ENCODE data around the gene SYT14.
"Not testable (repeated sequence)": the region's sequence is repeated elsewhere in the genome, so short reads cannot be mapped to it uniquely, and the experiment has no call there.

SYT14 gene

DNA sequence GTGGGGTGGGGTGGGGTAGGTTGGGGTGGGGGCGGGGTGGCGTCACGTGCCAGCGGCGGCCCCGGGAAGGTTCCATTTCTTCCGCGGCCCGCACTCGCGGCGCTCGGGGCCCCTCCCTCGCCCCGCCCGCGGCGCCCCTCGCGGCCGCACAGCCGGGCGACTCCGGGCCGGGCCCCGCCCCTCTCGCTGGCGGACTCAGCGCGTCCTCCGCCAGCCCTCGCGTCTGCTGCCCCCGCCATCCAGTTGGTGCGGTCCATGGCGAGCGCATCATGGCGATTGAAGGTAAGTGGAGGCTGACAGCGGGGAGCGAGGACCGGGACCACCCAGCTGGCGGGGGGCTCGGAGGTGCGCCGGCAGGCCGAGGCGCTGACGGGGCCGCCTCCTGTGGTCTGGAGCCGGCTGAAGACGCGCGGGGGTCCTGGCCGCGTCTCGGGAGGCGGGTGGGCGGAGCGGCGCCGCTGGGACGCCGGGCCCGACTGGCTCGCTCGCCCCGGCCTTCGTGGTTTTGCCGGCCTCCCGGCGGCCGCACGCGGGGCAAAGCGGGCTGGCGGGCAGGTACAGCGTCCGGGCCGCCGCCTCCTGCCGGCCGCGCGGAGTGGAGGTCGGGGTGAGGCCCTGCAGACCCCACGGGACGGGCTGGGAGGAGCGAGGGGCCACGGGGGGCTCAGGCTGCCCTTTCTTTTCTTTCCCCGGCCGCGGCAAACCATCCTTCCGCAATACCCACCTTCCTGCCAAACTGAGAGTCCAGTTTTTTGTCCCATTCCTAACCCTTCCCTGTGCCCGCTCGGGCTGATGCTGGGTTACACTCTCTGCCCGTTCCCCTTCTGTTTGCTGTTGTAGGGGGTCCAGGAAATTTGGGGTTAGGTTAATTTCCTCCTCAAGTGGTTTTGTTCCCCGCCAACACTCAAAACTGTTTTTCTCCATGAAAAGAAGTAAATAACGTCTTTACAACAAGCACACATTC, at the start of gene SYT14:
Gene SYT14 (plus strand): TSS at position 222 of the 964 bp plus-strand sequence. CDS start 48 bp downstream, at position 270.
- DNase-seq (ENCODE audit: low read depth) = no peak

GRCh38 chr1:209888291-209889076, 49.5 kb upstream of the SYT14 start:
- DNase-seq (ENCODE audit: low read depth) = not testable (repeated sequence)

DNA sequence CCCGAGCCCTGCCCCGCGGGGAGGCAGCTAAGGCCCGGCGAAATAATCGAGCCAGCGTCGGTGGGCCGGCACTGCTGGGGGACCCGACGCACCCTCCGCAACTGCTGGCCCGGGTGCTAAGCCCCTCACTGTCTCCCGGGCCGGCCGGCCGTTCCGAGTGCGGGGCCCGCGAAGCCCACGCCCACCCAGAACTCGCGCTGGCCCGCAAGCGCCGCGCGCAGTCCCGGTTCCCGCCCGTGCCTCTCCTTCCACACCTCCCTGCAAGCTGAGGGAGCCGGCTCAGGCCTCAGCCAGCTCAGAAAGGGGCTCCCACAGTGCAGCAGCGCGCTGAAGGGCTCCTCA, 49.0 kb upstream of the SYT14 start:
- DNase-seq (ENCODE audit: low read depth) = no peak

DNA sequence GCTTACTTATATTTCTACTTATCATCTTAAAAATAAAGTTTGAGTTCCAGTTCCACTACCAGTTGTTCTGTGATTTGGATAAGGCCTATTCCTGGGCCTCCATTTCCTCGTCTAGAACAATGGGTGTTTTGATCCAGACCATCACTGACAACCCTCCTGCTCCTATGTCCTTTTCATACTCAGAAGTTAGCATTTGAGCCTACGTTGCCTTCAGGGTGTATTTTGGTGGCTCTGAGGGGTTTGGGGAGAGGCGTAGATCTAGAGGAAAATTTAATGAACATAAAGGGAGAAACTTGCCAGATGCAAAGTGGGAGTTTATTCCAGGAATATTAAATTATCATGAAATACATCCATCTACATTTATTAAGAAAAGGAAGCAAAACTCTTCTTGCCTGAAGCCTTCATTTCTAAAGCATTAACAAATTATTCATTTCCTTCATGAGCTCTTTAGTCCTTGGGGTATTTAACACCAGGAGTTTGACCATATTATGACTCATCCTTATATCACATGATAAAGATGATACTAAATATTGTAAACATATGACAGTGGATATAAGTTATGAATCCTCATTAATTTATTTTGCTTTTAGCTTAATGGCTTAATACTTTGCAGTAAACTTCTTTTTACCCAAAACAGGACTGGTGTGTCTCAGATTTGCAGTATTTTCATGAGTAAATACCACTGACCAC, 47.2 kb upstream of the SYT14 start:
- no peak for DNase-seq (ENCODE audit: low read depth)

GRCh38 chr1:209893751-209894150, 44.3 kb upstream of the SYT14 start:
- DNase-seq (ENCODE audit: low read depth) = no peak

GRCh38 chr1:209895709-209896108, 42.3 kb upstream of the SYT14 start:
- DNase-seq (ENCODE audit: low read depth) = no peak

- DNase-seq (ENCODE audit: low read depth) = no peak
These were observed 41.7 kb upstream of the SYT14 start for GRCh38 chr1:209896346-209896745.

DNA sequence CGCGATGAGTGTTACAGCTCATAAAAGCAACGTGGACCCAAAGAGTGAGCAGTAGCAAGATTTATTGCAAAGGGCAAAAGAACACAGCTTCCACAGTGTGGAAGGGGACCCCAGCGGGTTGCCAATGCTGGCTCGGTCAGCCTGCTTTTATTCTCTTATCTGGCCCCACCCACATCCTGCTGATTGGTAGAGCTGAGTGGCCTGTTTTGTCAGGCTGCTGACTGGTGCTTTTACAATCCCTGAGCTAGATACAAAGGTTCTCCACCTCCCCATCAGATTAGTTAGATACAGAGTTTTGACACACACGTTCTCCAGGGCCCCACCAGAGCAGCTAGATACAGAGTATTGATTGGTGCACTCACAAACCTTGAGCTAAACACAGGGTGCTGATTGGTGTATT, 39.7 kb upstream of the SYT14 start:
- not testable (repeated sequence) for DNase-seq (ENCODE audit: low read depth)

DNA sequence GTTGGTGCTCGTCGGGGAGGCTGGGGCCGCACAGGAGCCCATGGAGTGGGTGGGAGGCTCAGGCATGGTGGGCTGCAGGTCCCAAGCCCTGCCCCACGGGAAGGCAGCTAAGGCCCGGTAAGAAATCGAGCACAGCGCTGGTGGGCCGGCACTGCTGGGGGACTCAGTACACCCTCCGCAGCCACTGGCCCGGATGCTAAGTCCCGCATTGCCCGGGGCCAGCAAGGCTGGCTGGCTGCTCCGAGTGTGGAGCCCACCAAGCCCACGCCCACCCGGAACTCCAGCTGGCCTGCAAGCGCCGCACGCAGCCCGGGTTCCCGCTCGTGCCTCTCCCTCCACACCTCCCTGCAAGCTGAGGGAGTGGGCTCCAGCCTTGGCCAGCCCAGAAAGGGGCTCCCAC, 39.2 kb upstream of the SYT14 start:
- DNase-seq (ENCODE audit: low read depth) = not testable (repeated sequence)

DNA sequence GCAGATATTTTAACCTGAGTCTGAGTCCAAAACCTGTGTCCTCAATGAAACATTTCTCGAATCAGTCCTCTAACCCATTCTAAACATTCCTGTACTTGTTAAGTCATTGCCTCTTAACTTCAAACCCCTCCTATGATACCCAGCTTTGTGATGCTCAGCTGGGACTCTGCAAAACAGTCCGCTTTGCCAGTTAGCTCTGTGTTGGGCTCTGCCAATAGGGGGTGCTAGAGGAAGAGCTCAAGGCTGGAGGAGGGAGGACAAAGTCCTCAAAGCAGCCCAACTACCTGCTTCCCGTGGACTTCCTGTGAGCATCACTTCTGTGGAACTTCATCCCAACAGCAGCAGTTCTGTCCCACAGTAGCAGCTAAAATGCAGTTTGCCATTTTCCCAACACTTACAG, 38.1 kb upstream of the SYT14 start:
- DNase-seq (ENCODE audit: low read depth) = no peak

DNA sequence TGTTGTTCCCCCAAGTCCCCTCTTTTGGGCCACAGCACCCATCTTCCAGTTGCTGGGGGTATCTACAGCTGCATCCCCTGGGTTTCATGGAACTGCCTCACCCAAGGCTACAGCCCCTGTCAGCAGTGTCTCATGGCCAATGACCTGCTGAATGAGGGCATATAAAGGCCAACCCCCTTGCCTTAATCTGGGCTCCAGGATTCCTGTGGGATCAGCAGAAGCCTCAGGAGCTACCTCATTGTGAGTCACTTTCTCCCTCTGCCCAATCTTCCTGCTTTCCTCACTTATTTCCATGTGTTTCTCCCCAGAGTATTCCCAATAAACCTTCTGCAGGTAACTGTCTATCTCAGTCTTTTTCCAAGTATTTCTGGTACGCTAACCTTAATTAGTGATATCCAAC, 37.3 kb upstream of the SYT14 start:
- DNase-seq (ENCODE audit: low read depth) = no peak

DNA sequence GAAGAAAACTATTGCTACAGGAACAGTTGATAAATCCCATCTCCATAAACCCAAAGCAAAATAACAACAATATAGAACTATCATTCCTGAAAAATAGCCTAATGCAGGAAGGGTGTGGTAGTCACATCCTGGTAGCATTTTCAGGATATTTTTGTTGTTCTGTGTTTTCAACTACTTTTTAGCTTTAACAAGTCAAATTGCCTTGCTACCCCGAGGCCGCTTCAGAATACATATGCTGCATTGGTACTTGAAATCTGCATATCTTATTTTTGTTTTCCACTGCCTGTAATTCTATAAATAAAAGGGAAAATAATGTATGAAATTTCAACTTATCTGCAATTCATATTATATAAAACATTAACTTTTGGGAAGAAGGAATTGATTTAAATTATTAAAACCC, 36.8 kb upstream of the SYT14 start:
- no peak for DNase-seq (ENCODE audit: low read depth)

DNA sequence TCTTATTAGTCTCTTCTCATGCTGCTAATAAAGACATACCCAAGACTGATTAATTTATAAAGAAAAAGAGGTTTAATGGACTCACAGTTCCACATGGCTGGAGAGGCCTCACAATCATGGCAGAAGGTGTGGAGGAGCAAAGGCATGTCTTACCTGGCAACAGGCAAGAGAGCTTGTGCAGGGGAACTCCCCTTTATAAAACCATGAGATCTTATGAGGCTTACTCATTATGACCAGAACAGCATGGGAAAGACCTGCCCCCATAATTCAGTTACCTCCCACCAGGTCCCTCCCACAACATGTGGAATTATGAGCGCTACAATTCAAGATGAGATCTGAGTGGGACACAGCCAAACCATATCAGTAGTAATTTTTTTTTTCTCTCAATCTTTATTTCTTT, 33.2 kb upstream of the SYT14 start:
- not testable (repeated sequence) for DNase-seq (ENCODE audit: low read depth)

GRCh38 chr1:209911746-209912145, 26.3 kb upstream of the SYT14 start:
- DNase-seq (ENCODE audit: low read depth) = no peak

DNA sequence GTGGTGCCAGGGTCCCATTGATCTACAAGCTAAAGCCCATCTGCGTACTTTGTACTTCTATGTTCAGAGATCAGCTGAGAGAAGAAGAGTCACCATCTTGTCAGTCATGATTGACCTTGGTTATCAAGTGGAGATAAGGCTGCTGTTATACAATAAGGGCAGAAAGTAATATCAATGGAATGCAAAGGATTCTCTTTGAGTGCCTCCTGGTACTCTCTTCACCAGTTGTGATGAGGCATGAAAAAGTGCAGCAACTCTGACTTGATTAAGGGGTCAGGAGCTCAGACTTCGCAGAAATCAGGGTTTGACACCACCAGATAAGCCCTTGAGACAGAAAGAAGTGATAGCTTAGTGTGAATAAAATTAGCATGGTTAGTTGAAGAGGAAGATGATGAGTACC, 25.7 kb upstream of the SYT14 start:
- DNase-seq (ENCODE audit: low read depth) = no peak

GRCh38 chr1:209919637-209920036, 18.4 kb upstream of the SYT14 start:
- DNase-seq (ENCODE audit: low read depth) = not testable (repeated sequence)

DNA sequence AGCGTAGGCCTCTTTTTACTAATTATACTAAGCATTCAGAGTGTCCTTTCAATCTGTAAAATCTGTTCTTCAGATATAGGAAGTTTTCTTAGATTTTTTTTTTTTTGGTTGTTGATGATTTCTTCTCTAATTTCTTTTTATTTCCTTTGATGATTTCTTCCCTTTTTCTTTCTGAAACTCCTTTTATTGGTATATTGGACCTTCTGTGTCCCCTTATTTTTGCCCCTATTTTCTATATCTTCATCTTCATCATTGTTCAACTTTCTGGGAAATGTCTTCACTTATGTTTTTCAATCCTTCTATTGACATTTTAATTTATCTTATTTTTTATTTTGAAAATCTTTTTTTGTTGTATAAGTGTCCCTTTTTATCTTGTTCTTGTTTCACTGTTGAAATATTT, 17.2 kb upstream of the SYT14 start:
- no peak for DNase-seq (ENCODE audit: low read depth)

GRCh38 chr1:209924390-209924789, 13.6 kb upstream of the SYT14 start:
- no peak for DNase-seq (ENCODE audit: low read depth)

GRCh38 chr1:209926045-209926444, 12.0 kb upstream of the SYT14 start:
- DNase-seq (ENCODE audit: low read depth) = no peak

GRCh38 chr1:209927466-209927865, 10.6 kb upstream of the SYT14 start:
- DNase-seq (ENCODE audit: low read depth) = no peak

GRCh38 chr1:209929751-209930150, 8.3 kb upstream of the SYT14 start:
- DNase-seq (ENCODE audit: low read depth) = no peak

- no peak for DNase-seq (ENCODE audit: low read depth)
These were observed 6.9 kb upstream of the SYT14 start for GRCh38 chr1:209931141-209931540.

GRCh38 chr1:209936125-209936524, 1.9 kb upstream of the SYT14 start:
- DNase-seq (ENCODE audit: low read depth) = no peak

Data from stimulated activated CD8-positive, alpha-beta memory T cell treated with anti-CD3 and anti-CD28 coated beads, Interleukin-7, amount 100 ng/mL, for 24 hours (primary cell).